Glutamatergic neuron (in vitro differentiated cells): Measurements from ENCODE around the gene CD47. TPM values are rescaled to one million over a fixed set of nuclear protein-coding genes. Genes with fewer than 3 reads are reported as not detected.

Source experiments
- DNase-seq: peaks from one replicate; pipeline ENCODE4 v3.0.0; 2022
- H3K27ac Mint-ChIP-seq: one replicate; pipeline ENCODE4 v1.8.0; 2020; ENCODE audit warnings: mild to moderate bottlenecking, mixed read lengths, inconsistent platforms; ENCODE audit not compliant: unreplicated experiment
- H3K27me3 Mint-ChIP-seq: one replicate; pipeline ENCODE4 v1.8.0; 2020; ENCODE audit warnings: mild to moderate bottlenecking, moderate library complexity, mixed read lengths, inconsistent platforms; ENCODE audit not compliant: unreplicated experiment
- H3K36me3 Mint-ChIP-seq: one replicate; pipeline ENCODE4 v1.8.0; 2020; ENCODE audit warnings: mild to moderate bottlenecking, mixed read lengths, inconsistent platforms; ENCODE audit not compliant: unreplicated experiment
- H3K4me1 Mint-ChIP-seq: one replicate; pipeline ENCODE4 v1.8.0; 2020; ENCODE audit warnings: mild to moderate bottlenecking, low read depth, mixed read lengths, inconsistent platforms; ENCODE audit not compliant: unreplicated experiment
- H3K4me3 Mint-ChIP-seq: one replicate; pipeline ENCODE4 v1.8.0; 2020; ENCODE audit warnings: mild to moderate bottlenecking, mixed read lengths, inconsistent platforms; ENCODE audit not compliant: unreplicated experiment
- H3K9me3 Mint-ChIP-seq: one replicate; pipeline ENCODE4 v1.8.0; 2020; ENCODE audit warnings: mild to moderate bottlenecking, moderate library complexity, mixed read lengths, inconsistent platforms; ENCODE audit not compliant: unreplicated experiment
- total RNA-seq: library from RNA; stranded (reverse); fragmentation: NEBNext Ultra II Directional; extraction: Animal tissue kit (Norgen Biotek cat#: 25700); gene quantifications from one replicate; pipeline ENCODE4 v1.2.1, GENCODE V29; 2021; ENCODE audit not compliant: unreplicated experiment
- TF ChIP-seq, protein P1 (sequence below): fragments of 200-600 bp; sonication (generic); IDR thresholded peaks from one replicate; pipeline ENCODE4 v1.5.0; 2021; ENCODE audit not compliant: partially characterized antibody, unreplicated experiment

The CD47 gene
- total RNA-seq, 1 donor from 2014 or later, result 507 TPM

- peak overlapping the region; percentile 24 for H3K27ac Mint-ChIP-seq
- no peaks in the 10 kb centered on the region for H3K27me3 Mint-ChIP-seq
- DNase-seq, result no peak
- no peak overlapping the region for H3K4me3 Mint-ChIP-seq
- peaks cover 4% of the 10 kb centered on the region for H3K9me3 Mint-ChIP-seq
- TF ChIP-seq, protein P1, sequence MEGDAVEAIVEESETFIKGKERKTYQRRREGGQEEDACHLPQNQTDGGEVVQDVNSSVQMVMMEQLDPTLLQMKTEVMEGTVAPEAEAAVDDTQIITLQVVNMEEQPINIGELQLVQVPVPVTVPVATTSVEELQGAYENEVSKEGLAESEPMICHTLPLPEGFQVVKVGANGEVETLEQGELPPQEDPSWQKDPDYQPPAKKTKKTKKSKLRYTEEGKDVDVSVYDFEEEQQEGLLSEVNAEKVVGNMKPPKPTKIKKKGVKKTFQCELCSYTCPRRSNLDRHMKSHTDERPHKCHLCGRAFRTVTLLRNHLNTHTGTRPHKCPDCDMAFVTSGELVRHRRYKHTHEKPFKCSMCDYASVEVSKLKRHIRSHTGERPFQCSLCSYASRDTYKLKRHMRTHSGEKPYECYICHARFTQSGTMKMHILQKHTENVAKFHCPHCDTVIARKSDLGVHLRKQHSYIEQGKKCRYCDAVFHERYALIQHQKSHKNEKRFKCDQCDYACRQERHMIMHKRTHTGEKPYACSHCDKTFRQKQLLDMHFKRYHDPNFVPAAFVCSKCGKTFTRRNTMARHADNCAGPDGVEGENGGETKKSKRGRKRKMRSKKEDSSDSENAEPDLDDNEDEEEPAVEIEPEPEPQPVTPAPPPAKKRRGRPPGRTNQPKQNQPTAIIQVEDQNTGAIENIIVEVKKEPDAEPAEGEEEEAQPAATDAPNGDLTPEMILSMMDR, result no peak
- peaks cover 4% of the 10 kb centered on the region for H3K4me1 Mint-ChIP-seq
- peaks cover 5% of the 10 kb centered on the region for H3K36me3 Mint-ChIP-seq
Measured at GRCh38 chr3:108055931-108056330, 34.9 kb downstream of the CD47 start.

GRCh38 chr3:108054935-108055334 lies 35.9 kb downstream of the CD47 start:
- no peak for DNase-seq
- Mint-ChIP-seq H3K4me3 (no peak overlapping the region), H3K4me1 (peaks cover 4% of the 10 kb centered on the region), H3K27ac (no peak overlapping the region), H3K9me3 (peaks cover 4% of the 10 kb centered on the region), H3K36me3 (peaks cover 5% of the 10 kb centered on the region), H3K27me3 (no peaks in the 10 kb centered on the region)
- TF ChIP-seq, protein P1, result no peak

- Mint-ChIP-seq H3K4me3 (no peak overlapping the region), H3K9me3 (peaks cover 4% of the 10 kb centered on the region), H3K36me3 (peaks cover 8% of the 10 kb centered on the region), H3K4me1 (peaks cover 6% of the 10 kb centered on the region), H3K27ac (no peak overlapping the region), H3K27me3 (peaks cover 2% of the 10 kb centered on the region)
- DNase-seq, result no peak
- TF ChIP-seq, protein P1, result no peak
Measured at GRCh38 chr3:108053483-108053882, 37.3 kb downstream of the CD47 start.

- Mint-ChIP-seq H3K4me1 (peaks cover 6% of the 10 kb centered on the region), H3K27ac (peak overlapping the region; percentile 2), H3K27me3 (peaks cover 2% of the 10 kb centered on the region), H3K9me3 (peaks cover 4% of the 10 kb centered on the region), H3K36me3 (peaks cover 8% of the 10 kb centered on the region), H3K4me3 (no peak overlapping the region)
- DNase-seq, result no peak
- TF ChIP-seq, protein P1, result no peak
Measured at GRCh38 chr3:108053067-108053466, 37.8 kb downstream of the CD47 start.

DNA sequence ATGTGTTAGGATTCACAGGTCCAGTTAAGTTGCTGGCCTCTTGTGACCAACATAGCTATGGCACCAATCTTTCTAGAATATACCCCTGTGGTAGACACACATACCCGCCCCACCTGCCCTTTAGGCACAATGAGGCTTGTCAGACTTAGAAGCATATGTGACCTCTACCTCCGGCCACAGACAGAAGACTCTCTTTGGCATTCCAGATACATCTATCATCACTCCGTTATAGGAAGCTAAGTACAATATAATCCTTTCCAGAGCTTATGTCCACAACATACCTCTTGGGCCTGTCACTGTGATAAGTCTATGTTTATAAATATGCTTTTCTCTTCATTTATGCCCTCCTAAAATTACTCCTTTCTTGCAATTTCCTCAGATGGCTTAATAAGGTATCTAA lies 39.8 kb downstream of the CD47 start:
- Mint-ChIP-seq H3K36me3 (peaks cover 3% of the 10 kb centered on the region), H3K27ac (no peak overlapping the region), H3K4me1 (peaks cover 6% of the 10 kb centered on the region), H3K27me3 (peaks cover 2% of the 10 kb centered on the region), H3K9me3 (peaks cover 4% of the 10 kb centered on the region), H3K4me3 (no peak overlapping the region)
- DNase-seq, result no peak
- TF ChIP-seq, protein P1, result no peak
